ENCODE measurements around the gene NCOA1. TPM values are rescaled to one million over a fixed set of nuclear protein-coding genes. Genes with fewer than 3 reads are reported as not detected.
"Not testable (repeated sequence)": the region's sequence is repeated elsewhere in the genome, so short reads cannot be mapped to it uniquely, and the experiment has no call there.

Gene NCOA1
- polyA plus RNA-seq, 1 donor: 110 TPM

DNA sequence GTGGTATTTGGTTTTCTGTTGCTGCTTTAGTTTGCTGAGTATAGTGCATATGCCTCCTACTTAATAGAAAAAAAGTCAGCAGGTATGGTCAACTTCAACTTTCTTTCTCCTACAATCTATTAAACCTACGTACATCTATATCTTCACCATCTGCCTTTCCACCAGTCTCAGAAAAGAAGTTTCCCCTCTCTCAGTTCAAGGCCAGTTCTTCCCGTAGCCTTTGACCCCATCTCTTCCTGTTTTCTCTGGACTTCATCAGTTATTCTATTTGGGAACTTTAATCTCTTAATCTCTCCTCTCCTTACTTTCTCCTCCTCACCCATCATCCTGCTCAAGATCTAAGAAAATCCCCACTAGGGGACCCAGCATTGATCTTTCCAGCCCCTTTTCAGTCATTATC, 296.5 kb downstream of the NCOA1 start:
- DNase-seq (ENCODE audit: low read depth): no peak

DNA sequence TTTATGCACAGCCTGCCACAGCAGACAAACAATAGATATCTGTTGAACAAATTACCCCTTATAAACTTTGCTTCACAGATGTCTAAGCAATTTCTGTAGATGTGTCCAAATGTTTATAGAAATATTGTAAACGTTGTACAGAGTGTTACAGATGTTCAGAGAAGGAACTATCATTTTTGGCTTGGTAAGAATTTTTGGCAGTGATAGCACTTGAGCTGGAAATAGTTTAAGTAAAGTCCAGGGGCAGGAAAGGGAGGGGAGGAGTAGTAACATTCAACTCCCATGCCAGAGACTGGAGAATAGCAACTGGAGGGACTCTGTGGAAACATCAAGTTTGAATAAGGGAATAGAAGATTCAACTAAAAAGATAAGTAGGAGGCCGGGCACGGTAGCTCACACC, 297.8 kb downstream of the NCOA1 start:
- no peak for DNase-seq (ENCODE audit: low read depth)

DNA sequence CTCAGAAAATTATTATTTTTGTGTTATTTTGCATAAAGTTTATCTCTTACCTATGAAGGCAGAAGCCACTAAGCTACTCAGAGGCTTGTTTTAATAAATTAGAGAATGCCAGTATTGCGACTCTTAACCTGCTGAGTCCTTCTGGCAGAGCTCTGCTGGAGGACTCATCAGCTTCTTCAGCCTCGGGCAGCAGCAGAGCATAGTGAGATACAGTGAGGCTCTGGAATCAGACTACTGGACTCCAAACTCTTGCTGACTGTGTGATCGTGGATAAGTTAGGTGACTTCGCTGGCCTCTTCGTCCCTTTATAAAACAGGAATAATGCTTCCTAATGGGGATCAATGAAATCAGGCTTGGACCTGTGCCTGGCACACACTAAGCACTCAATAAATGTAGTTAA, 300.4 kb downstream of the NCOA1 start:
- no peak for DNase-seq (ENCODE audit: low read depth)

DNA sequence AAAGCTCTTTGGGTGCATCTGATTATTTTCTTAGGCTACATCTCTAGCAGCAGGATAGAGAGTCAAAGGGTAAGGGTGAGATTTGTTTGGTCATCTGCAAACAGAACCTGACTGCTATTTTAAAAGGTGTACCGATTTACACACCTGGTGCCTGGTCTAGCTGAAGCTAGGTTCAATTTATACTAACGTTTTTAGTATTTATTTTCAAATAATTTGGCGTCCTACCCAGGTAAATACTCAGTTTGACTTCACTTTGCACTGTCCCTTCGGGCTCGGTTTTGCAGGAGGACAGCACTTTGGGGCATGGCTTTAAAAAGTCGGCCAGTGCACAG, 301.5 kb downstream of the NCOA1 start:
- DNase-seq (ENCODE audit: low read depth): no peak

DNA sequence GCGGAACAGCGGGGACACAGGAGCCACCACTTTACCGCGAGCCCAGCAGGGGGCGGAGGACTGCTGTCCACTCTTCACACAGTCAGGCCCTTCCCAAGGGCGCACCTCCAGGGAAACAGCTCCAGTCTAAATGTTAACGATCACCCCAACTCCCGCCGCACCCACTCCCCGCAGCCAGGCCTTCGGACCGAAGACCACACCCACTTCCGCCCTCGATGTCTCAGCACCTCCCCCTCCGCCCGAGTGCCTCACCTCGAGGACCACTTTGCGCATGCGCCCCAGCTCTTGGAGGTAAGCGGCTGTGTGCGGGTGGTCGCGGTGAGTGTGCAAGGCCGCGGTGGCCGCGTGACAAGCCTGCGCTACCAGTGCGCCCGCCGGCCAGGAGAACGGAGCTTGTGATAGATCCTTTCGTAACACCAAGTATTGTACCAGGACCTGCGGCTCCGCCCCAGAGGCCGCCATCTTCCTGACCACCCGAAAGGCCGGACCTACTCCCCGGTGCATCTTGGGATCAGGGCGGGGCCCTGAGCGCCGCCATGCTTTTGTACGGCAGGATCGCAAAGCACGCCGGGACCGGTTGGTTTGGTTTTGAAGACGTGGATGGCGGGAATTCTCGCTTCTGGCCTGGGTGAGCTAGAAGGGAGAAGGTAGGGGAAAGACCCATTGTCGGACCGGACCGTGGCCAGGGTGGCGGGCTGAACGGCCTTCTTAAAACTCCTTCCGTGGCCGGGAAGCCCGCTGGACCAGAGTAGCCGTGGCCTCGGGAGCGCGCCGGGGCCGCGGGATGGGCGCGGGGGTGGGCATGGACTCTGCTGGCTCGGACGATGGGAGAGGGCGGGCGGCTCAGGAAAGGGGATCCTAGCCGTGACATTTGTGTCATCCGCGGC, 302.1 kb downstream of the NCOA1 start, which contains the start of the genes CENPO and PTRHD1:
Gene CENPO, plus strand, starts transcription at position 552 of the 887 bp plus-strand sequence. CDS start 495 bp downstream, outside the sequence.
Gene PTRHD1, minus strand, starts transcription at position 518 of the 887 bp plus-strand sequence. Its CDS starts 14 bp downstream, at position 504.
- DNase-seq (ENCODE audit: low read depth): peak; percentile 94

DNA sequence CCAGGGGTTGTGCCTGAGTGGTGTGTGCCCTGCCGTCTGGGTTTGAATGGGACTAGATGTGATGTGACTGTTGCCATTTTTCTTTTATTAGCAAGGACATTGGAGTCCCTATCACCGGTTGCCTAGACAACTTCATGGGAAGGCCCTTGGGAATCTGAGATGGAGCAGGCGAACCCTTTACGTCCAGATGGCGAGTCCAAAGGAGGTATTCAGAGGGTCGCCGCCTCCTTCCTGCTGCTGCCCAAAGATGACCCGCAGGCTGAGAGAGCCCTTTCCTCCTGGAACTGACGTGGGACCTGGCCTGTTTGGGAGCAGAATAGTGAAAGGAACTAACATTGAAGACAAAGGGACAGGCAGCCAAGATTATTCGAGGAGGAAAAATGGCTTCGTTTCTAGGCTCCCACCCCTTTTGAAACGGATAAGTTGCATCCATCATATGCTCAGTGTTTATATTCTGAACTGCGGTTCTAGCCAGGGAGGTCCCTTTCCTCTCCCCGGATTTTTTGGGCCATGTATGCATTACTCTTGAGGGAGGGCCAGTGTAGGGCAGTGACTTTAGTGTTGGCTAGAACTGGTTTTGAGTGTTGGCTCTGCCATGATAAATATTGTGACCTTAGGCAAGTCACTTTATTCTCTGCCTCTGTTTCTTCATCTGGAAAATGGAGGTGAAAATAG, 302.8 kb downstream of the NCOA1 start:
- no peak for DNase-seq (ENCODE audit: low read depth)

DNA sequence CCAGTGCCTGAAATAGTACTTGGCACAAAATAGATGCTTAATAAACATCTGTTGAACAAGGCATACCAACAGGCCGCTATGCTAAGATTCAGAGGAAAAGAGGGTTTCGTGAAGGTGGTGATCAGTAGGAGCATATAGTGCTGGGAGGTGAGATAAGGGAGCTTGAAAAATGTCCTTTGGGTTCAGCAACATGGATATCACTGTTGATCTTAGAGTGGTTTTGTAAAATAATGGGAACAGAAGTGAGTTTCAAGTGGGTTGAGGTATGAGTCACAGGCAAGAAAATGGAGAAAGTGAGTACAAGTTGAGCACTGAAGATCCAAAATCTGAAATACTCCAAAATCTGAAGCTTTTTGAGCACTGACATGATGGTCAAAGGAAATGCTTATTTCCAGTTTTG, 306.6 kb downstream of the NCOA1 start:
- no peak for DNase-seq (ENCODE audit: low read depth)

DNA sequence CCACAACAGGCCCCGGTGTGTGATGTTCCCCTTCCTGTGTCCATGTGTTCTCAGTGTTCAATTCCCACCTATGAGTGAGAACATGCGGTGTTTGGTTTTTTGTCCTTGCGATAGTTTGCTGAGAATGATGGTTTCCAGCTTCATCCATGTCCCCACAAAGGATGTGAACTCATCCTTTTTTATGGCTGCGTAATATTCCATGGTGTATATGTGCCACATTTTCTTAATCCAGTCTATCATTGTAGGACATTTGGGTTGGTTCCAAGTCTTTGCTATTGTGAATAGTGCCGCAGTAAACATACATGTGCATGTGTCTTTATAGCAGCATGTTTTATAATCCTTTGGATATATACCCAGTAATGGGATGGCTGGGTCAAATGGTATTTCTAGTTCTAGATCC, 309.4 kb downstream of the NCOA1 start:
- DNase-seq (ENCODE audit: low read depth): not testable (repeated sequence)

DNA sequence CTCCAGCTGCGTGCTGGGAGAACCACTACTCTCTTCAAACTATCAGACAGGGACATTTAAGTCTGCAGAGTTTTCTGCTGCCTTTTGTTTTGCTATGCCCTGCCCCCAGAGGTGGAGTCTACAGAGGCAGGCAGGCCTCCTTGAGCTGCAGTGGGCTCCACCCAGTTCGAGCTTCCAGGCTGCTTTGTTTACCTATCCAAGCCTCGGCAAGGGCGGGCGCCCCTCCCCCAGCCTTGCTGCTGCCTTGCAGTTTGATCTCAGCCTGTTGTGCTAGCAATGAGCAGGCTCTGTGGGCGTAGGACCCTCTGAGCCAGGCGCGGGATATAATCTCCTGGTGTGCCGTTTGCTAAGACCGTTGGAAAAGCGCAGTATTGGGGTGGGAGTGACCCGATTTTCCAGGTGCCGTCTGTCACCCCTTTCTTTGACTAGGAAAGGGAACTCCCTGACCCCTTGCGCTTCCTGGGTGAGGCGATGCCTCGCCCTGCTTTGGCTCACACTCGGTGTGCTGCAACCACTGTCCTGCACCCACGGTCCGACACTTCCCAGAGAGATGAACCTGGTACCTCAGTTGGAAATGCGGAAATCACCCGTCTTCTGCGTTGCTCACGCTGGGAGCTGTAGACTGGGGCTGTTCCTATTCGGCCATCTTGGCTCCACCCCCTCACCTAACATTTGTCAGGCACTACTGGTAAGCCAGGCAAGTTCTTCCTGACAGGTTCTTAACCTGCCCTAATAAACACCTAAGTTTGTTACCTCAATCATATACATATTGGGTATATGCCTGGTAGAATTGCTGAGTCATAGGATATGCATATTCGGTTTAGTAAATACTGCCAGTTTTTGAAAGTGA, 315.0 kb downstream of the NCOA1 start:
- not testable (repeated sequence) for DNase-seq (ENCODE audit: low read depth)

DNA sequence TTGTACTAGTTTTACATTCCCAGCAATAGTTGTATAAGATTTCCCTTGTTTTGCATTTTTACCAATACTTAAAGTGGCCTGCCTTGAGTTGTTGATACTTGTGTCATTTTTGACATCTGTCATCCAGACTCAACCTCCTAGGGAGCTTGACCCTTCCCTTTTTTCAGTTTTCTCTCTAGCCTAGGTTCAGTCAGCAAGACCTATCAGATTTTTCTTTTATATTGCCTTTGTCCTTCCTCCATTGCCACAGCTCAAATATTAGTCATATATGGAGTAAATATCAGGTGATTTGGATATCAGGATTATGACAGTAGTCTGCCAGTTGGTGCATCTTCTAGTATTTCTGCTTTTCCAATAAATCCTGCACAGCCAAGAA, 315.6 kb downstream of the NCOA1 start:
- DNase-seq (ENCODE audit: low read depth): no peak

DNA sequence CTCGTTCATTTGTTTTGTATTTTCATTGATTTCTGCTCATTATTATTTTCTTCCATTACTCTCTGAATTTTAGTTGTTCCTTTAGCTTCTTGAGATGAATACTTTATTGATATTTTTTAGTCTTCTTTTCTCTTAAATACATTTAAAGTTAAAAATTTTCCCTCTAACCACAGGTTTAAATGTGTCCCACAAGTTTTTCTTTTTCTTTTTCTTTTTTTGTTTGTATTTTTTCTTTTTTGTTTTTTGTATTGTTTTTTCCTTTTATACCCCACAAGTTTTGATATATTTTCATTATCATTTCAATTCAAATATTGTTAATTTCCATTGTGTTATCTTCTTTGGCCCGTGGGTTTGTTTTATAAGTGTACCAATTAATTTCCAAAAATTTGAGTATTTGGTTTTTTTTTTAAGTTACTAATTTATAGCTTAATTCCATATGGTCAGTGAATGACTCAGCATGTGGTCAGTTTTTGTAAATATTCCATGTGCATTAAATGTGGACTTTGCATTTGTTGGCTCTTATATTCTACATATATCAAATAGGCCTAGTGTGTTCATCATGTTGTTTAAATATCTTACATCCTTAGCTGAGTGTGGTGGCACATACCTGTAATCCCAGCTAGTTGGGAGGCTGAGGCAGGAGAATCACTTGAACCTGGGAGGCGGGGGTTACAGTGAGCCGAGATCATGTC, 318.4 kb downstream of the NCOA1 start:
- DNase-seq (ENCODE audit: low read depth): no peak

DNA sequence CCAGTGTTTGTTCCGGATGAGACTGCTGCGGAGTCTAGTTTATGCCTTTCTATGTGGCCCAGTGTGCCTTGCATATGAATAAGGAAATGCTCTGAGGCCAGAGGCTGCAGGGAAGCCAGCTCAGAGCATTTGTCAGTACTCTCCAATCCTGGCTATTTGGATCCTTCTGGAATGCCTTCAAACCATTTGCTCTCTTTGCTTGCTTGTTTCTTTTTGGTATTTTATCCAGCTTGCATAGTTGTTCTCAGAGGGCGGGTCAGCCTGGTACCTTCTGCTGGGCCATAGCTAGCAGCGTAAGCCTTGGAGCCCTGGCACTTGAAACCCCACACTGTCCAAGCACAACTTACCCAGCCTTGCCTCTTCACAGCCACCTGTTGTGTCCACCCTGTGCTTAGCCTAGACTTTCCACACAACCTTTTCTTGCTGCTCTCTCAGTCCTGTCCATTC, 322.7 kb downstream of the NCOA1 start:
- no peak for DNase-seq (ENCODE audit: low read depth)

DNA sequence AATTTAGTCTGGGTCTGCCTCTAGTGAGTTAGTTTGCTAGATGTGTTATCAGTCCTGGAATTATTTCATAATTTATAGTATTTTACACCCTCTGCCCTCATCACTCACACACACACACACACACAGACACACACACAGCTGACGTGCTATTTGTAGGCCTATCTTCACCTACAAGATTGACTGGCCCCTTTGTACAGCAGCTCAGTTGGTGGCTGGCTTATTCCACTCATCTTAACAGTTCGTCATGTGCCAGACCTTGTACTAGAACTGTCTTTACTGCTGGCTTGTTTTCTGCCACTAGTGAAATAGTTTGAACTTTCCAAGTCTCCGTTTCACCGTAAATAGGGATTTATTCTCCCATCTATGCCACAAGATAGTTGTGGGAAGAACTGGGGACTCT, 323.5 kb downstream of the NCOA1 start:
- DNase-seq (ENCODE audit: low read depth): no peak

DNA sequence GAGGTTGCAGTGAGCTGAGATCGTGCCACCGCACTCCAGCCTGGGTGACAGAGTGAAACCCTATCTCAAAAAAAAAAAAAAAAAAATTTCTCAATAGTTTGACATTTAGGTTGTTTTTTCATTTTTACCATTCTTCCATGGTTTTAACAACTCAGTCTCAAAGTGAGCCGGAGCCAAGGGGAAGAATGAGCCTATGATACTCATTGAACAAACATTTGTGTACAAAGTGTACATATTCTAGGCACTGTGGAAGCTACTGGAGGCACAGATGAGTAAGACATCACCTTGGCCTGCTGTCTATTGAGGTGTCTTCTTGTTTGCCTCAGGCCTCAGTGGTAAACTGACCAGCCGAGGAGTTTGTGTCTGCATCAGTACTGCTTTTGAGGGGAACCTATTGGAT, 324.1 kb downstream of the NCOA1 start:
- no peak for DNase-seq (ENCODE audit: low read depth)

DNA sequence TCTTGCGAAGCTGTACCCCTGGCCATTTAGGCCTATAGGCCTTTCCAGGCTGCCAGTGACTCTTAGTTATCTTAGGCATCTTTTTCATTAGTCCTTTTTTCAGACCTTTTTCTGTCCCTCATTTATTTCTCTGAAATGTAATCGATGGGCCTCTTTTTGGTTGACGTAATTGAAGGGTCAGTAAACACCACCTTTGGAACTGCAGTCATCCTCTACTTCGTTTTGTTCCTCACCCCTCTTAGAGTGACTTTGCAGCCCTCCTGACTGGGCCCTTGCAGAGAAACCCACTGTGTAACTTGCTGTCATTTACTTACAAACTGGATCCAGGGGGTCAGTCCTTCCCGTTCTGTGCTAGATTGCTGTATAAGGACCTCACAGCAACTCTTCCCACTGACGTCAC, 325.4 kb downstream of the NCOA1 start:
- no peak for DNase-seq (ENCODE audit: low read depth)

DNA sequence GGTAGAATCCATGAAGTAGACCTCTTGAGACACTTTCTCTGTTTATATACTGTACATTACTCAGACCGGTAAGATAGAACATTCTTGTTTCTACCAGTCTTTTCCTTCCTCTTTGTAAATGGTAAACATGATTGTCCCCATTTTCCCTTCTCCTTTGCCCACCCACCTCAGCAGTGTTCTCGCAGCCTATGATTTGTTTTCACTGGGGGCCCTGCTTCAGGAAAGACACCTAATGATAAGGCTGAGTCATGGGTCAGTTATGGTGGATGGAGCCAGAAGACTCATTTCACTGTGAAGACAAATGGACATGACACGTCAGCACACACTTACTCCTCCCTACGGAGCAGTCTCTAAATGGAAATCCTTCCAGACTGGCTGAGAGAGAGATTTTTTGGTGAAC, 325.8 kb downstream of the NCOA1 start:
- no peak for DNase-seq (ENCODE audit: low read depth)

DNA sequence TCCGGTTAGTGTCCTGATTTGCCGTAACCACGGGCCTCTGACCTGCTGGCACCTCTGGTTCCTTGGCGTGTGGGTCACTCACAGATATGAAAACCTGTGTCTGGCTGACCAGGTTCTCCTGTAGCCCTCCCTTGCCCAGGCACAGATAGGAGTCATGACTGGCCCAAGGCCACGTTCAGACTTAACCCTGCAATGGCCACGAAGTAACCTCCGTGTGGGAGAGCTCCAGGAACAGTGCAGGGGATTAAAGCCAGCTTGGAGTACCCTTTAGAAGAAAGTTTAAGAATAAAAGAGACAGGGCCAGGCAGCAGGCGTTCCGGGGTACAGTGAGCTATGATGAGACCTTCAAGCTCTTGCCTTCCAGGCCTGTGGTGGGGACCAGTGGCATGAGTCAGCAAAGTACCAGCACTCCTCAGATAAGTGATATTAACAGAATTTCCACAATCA, 327.7 kb downstream of the NCOA1 start:
- DNase-seq (ENCODE audit: low read depth): no peak

DNA sequence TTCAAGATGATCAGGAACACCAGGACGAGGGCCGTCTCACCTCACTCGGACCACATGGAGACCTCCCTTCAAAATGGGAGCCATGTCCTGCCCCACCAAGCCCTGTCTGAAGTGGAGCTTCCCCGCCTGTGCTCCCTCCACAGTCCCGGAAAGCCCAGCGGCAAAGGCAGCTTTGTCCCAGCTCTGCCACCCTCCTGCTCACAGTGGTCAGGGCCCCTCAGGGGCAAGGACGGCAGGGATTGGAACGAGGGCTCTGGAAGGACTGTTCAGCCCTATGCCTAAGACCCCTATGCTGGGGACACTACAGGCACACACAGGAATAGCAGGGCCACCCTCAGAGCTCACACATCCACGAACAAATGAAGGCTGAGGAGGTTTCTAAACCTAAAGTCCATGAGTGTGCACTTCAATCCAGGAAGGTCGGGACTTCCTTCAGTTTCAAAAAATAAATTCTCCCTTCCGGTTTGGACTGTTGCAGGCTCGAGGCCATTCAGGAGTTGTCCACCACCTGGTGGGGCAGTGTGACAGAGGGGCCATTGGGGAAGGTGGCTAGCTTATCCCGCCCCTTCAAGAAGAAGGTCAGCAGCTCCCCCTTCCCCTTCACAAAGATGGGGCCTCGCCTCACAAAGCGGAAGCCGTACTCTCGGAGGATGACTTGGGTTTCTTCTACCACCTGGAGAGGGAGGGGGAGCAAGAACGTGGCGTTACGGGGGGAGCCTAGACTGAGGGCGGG, 328.6 kb downstream of the NCOA1 start:
- no peak for DNase-seq (ENCODE audit: low read depth)

DNA sequence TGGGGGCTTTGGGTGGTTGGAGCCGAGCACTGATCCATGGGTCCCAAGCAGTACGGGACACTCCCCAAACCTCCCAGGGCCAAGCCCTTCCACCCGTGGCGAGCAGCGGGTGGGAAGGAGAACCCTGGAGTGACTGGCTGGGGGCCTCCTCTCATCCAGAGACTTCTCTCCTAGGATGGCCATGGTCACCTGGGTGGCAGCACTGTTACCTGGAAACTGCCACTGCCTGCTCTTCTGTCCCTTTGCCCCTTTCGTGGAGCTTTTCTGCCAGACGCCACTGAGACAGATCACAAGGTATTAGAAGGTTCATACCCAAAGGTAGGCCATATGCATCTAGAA, 329.1 kb downstream of the NCOA1 start:
- DNase-seq (ENCODE audit: low read depth): no peak

Data from forelimb muscle (tissue), 1 donor.